Testis (tissue), 2 donors: Measurements from ENCODE around the gene DDX23.
A peak's percentile ranks its signal among the peaks of the same experiment; 100 is the strongest.

ENCODE experiments used
- POLR2A ChIP-seq: fragments of 450-650 bp; IDR thresholded peaks from one replicate; pipeline ENCODE4 v1.6.1; 2017; ENCODE audit warnings: antibody characterized with exemption, mild to moderate bottlenecking, moderate library complexity
- TF ChIP-seq, protein P1 (sequence below), 3 experiments: fragments of 450-650 bp in 2 of 3; fragments of 200-600 bp in 1 of 3; sonication (generic) in 1 of 3; IDR thresholded peaks; one replicate each; pipeline ENCODE4 v1.5.1; 2016 to 2019; ENCODE audit warnings: antibody characterized with exemption in 3 of 3, mild to moderate bottlenecking in 2 of 3, moderate library complexity in 1 of 3

DNA sequence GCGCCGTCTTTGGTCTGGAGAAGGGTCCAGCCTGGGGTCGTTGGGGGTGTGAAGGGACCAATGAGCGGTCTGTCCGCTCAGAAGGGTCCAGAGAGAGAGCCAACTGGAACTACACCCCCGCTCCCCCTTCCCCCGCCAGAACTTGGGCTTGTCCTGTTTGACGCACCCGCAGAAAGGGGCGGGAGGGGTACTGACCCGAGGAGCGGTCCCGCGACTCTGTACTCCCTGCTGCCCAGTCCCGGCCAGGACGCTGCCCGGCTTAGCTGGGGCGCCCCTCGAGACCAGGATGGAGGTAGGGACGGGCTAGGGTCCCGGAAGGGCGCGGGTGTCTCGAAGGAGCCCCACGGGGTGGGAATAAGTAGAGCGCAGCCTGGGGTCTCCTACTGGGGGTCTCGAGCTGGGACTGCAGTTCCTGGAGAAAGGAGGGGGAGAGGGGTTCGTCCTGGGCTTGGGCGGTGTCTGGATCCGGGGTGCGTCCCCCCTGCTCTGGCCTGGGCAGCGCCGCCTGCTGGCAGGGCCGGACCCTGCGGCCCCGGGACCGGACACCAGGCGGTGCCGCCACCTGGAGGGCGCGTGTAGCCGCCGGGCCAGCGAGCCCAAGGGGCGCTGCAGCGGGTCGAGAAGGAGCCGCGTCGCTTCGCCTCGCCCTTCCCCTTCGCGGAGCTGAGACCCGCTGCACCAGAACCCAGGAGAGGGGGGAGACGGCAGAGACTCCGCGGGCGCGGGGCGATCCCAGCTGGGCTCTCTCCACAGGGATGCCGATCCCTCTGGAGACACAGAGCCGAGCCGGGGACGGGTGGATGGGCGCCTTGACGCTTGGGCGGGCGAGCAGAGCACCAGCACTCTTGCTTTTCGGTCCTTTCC, 37.5 kb downstream of the DDX23 start:
- TF ChIP-seq POLR2A, result no peak
- TF ChIP-seq, protein P1, sequence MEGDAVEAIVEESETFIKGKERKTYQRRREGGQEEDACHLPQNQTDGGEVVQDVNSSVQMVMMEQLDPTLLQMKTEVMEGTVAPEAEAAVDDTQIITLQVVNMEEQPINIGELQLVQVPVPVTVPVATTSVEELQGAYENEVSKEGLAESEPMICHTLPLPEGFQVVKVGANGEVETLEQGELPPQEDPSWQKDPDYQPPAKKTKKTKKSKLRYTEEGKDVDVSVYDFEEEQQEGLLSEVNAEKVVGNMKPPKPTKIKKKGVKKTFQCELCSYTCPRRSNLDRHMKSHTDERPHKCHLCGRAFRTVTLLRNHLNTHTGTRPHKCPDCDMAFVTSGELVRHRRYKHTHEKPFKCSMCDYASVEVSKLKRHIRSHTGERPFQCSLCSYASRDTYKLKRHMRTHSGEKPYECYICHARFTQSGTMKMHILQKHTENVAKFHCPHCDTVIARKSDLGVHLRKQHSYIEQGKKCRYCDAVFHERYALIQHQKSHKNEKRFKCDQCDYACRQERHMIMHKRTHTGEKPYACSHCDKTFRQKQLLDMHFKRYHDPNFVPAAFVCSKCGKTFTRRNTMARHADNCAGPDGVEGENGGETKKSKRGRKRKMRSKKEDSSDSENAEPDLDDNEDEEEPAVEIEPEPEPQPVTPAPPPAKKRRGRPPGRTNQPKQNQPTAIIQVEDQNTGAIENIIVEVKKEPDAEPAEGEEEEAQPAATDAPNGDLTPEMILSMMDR (IDR thresholded peaks at IDR 0.05), result peak; percentile 90 to 99 (median 99)
